ENCODE results near the gene ETV4.

Gene ETV4

GRCh38 chr17:43572368-43572980, 26.3 kb upstream of the ETV4 start:
- DNase-seq: no peak

- DNase-seq: peak; percentile 69
Measured at GRCh38 chr17:43570518-43570928, 24.4 kb upstream of the ETV4 start.

GRCh38 chr17:43568506-43569082, 22.5 kb upstream of the ETV4 start:
- DNase-seq: no peak

GRCh38 chr17:43563600-43564594, 17.8 kb upstream of the ETV4 start:
- no peak for DNase-seq

GRCh38 chr17:43562679-43563599, 16.8 kb upstream of the ETV4 start:
- DNase-seq: no peak

- no peak for DNase-seq
Measured at GRCh38 chr17:43560461-43561427, 14.6 kb upstream of the ETV4 start.

- no peak for DNase-seq
Measured at GRCh38 chr17:43559161-43559816, 13.1 kb upstream of the ETV4 start.

- DNase-seq: no peak
Measured at GRCh38 chr17:43558805-43559160, 12.6 kb upstream of the ETV4 start.

- peak; percentile 71 for DNase-seq
Measured at GRCh38 chr17:43556292-43556691, 10.2 kb upstream of the ETV4 start.

GRCh38 chr17:43554857-43555256, 8.7 kb upstream of the ETV4 start:
- DNase-seq: no peak

GRCh38 chr17:43553573-43553972, 7.4 kb upstream of the ETV4 start:
- no peak for DNase-seq

GRCh38 chr17:43552229-43552837, 6.2 kb upstream of the ETV4 start:
- DNase-seq: no peak

- DNase-seq: no peak
Measured at GRCh38 chr17:43550754-43551153, 4.6 kb upstream of the ETV4 start.

- DNase-seq: no peak
Measured at GRCh38 chr17:43549496-43549895, 3.4 kb upstream of the ETV4 start.

- DNase-seq: no peak
Measured at GRCh38 chr17:43548689-43549379, 2.7 kb upstream of the ETV4 start.

- no peak for DNase-seq
Measured at GRCh38 chr17:43547659-43548256, 1.6 kb upstream of the ETV4 start.

- DNase-seq: no peak
Measured at GRCh38 chr17:43547189-43547550, 1.0 kb upstream of the ETV4 start.

- peak; percentile 9 for DNase-seq
Measured at GRCh38 chr17:43545383-43545632, 832 bp downstream of the ETV4 start.

GRCh38 chr17:43543771-43544575, 2.2 kb downstream of the ETV4 start:
- no peak for DNase-seq

All from fibroblast of skin of abdomen (primary cell).